Measurements from ENCODE around the gene LRRC27.
"Not testable (repeated sequence)": the region's sequence is repeated elsewhere in the genome, so short reads cannot be mapped to it uniquely, and the experiment has no call there.

Gene LRRC27

DNA sequence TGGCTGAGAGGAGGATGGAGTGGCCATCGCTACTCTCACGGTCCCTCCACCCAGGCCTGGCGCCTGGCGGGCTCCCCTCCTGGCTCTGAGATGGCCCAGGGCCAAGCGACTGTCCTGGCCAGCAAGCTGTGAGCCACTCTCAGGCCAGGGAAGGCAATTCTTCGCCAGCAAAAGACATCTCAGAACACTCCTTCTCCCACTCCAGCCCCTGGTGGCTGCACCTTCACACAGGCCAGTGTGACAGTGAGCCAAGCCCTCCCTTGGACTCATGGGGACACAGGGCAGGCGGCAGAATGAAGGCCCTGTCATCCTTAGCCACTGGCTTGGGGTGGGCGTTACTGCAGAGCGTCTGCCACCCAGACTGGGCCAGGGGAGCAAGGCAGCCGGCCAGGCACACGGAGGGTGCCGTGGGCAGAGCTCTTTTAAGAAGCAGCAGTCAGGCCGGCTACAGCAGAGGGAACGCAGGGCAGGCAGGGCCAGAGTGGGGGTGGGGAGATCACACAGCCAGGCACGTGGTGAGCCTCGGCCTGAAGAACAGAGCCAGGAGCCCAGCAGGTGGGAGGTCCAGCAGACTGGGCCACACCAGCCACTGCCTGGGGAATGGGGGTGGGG, 38.7 kb upstream of the LRRC27 start:
- Histone ChIP-seq H3K79me2 (ENCODE audit: low read length) (no peaks in the 10 kb centered on the region), H2AFZ (ENCODE audit: low read depth, low read length) (no peak overlapping the region), H3K9ac (ENCODE audit: low read length) (no peak overlapping the region), H4K20me1 (ENCODE audit: insufficient read depth, low read length) (no peaks in the 10 kb centered on the region), H3K9me3 (ENCODE audit: insufficient read depth, low read length) (no peaks in the 10 kb centered on the region), H3K27ac (ENCODE audit: low read length) (no peak overlapping the region), H3K27me3 (ENCODE audit: low read depth, low read length) (no peaks in the 10 kb centered on the region), H3K36me3 (replicated peaks; ENCODE audit: low read depth, low read length) (no peaks in the 10 kb centered on the region), H3K4me3 (ENCODE audit: low read length) (no peak overlapping the region), H3K4me1 (ENCODE audit: low read length) (no peaks in the 10 kb centered on the region), H3K4me2 (ENCODE audit: low read length) (no peak overlapping the region)
- TF ChIP-seq EZH2phosphoT487 (IDR thresholded peaks at IDR 0.05; ENCODE audit: low read depth) (no peak), CTCF (IDR thresholded peaks at IDR 0.05; ENCODE audit: low read depth, low read length) (no peak)

DNA sequence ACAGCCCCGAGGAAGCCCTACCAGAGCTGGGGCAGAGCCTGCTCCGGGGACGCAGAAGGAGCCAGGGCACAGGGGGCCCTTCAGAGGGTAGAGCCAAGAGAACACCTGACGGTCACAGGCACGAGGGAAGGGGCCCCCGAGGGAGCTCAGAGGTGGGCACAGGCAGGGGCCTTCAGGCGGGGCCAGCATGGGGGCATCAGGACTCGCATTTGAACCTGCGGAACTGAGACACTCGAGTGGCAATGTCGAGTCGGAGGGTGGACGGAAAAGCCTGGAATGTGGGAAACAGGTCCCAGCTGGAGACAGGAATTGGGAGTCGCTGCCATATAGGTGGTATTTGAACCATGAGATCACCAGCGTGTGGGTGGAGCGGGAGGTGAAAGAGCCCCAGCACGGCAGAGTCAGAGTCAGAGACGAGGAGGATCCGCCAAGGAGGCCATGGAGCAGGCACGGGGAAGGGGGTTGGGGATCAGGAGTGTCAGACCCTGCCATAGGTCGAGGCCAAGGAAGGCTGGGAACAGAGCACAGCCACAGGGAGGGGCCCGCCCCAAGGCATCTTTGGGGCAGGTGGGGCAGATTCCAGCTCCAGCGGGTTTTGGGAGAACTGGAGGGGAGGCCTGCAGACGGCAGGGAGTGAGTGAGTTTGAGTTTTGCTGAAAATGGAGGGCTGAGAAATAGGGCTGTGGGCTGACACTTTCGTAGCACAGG, 38.0 kb upstream of the LRRC27 start:
- Histone ChIP-seq H3K36me3 (replicated peaks; ENCODE audit: low read depth, low read length) (no peaks in the 10 kb centered on the region), H2AFZ (ENCODE audit: low read depth, low read length) (no peak overlapping the region), H3K79me2 (ENCODE audit: low read length) (no peaks in the 10 kb centered on the region), H3K27me3 (ENCODE audit: low read depth, low read length) (no peaks in the 10 kb centered on the region), H4K20me1 (ENCODE audit: insufficient read depth, low read length) (no peaks in the 10 kb centered on the region), H3K4me2 (ENCODE audit: low read length) (no peak overlapping the region), H3K27ac (ENCODE audit: low read length) (no peak overlapping the region), H3K4me3 (ENCODE audit: low read length) (no peak overlapping the region), H3K9me3 (ENCODE audit: insufficient read depth, low read length) (no peaks in the 10 kb centered on the region), H3K4me1 (ENCODE audit: low read length) (no peaks in the 10 kb centered on the region), H3K9ac (ENCODE audit: low read length) (no peak overlapping the region)
- TF ChIP-seq EZH2phosphoT487 (IDR thresholded peaks at IDR 0.05; ENCODE audit: low read depth) = no peak
- no peak for TF ChIP-seq CTCF (IDR thresholded peaks at IDR 0.05; ENCODE audit: low read depth, low read length)

DNA sequence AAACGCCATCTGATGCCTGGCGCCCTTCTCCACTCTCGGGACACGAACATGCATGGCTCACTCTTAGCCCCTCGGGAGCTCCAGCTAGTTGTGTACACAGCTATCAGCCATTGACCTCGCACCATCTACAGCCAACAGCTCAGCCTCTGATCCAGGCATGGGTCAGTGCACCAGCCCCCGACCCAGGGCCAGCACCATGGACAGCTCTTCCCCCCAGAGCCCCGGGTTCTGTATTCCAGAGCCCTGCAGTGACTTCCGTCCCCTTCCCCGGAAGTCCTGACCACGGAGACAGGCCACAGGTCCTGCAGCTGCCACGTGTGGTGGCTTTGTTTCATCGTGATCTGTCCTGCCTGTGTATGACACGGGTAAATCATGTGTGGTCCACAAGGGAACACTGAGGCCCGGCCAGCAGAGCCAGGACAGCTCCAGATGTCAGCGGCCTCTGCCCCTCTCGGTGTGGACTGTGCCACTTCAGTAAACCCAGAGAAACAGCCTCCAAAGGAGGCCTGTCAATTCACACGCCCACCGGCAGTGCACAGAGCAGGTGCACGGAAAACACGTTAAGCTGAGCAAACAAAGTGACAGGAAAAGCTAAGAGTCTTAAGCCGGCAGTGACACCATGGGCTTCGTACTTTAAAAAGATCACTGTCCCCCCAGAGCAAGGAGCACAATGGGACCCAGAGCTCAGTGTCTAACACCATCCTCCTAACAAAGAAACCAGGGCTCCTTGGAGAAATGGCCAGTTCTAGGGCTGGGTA, 37.3 kb upstream of the LRRC27 start:
- no peak overlapping the region for H3K4me3 ChIP-seq (ENCODE audit: low read length)
- H3K9me3 ChIP-seq (ENCODE audit: insufficient read depth, low read length) = no peaks in the 10 kb centered on the region
- H3K27me3 ChIP-seq (ENCODE audit: low read depth, low read length) = no peaks in the 10 kb centered on the region
- no peak overlapping the region for H3K9ac ChIP-seq (ENCODE audit: low read length)
- no peaks in the 10 kb centered on the region for H3K4me1 ChIP-seq (ENCODE audit: low read length)
- no peaks in the 10 kb centered on the region for H4K20me1 ChIP-seq (ENCODE audit: insufficient read depth, low read length)
- no peak overlapping the region for H3K27ac ChIP-seq (ENCODE audit: low read length)
- no peaks in the 10 kb centered on the region for H3K36me3 ChIP-seq (replicated peaks; ENCODE audit: low read depth, low read length)
- no peak for TF ChIP-seq CTCF (IDR thresholded peaks at IDR 0.05; ENCODE audit: low read depth, low read length)
- TF ChIP-seq EZH2phosphoT487 (IDR thresholded peaks at IDR 0.05; ENCODE audit: low read depth) = no peak
- H3K79me2 ChIP-seq (ENCODE audit: low read length) = no peaks in the 10 kb centered on the region
- H3K4me2 ChIP-seq (ENCODE audit: low read length) = no peak overlapping the region
- H2AFZ ChIP-seq (ENCODE audit: low read depth, low read length) = no peak overlapping the region

DNA sequence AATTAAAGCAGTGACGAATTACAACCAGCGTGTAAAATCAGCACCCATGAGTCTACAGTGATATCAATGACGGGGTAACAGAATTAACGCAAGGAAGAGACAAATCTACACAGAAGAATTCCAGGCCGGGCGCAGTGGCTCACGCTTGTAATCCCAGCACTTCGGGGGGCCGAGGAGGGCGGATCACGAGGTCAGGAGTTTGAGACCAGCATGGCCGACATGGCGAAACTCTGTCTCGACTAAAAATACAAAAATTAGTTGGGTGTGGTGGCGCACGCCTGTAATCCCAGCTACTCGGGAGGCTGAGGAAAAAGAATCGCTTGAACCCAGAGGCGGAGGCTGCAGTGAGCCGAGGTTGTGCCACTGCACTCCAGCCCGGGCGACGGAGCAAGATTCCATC, 36.5 kb upstream of the LRRC27 start:
- not testable (repeated sequence) for H3K36me3 ChIP-seq (replicated peaks; ENCODE audit: low read depth, low read length); H3K79me2 ChIP-seq (ENCODE audit: low read length); H3K4me3 ChIP-seq (ENCODE audit: low read length); H3K27ac ChIP-seq (ENCODE audit: low read length); H3K9ac ChIP-seq (ENCODE audit: low read length); H3K4me1 ChIP-seq (ENCODE audit: low read length); H2AFZ ChIP-seq (ENCODE audit: low read depth, low read length); H3K4me2 ChIP-seq (ENCODE audit: low read length); H4K20me1 ChIP-seq (ENCODE audit: insufficient read depth, low read length); H3K27me3 ChIP-seq (ENCODE audit: low read depth, low read length); H3K9me3 ChIP-seq (ENCODE audit: insufficient read depth, low read length)

All from OCI-LY3 (cell line).